Islet of Langerhans (tissue), 1 donor: ENCODE measurements around the gene ATP10A.

Source experiments
- FAIRE-seq: peaks from one replicate; lab custom pipeline; 2011; peaks lifted over from hg19 to GRCh38; lab: Jason Lieb, UNC

Gene ATP10A

DNA sequence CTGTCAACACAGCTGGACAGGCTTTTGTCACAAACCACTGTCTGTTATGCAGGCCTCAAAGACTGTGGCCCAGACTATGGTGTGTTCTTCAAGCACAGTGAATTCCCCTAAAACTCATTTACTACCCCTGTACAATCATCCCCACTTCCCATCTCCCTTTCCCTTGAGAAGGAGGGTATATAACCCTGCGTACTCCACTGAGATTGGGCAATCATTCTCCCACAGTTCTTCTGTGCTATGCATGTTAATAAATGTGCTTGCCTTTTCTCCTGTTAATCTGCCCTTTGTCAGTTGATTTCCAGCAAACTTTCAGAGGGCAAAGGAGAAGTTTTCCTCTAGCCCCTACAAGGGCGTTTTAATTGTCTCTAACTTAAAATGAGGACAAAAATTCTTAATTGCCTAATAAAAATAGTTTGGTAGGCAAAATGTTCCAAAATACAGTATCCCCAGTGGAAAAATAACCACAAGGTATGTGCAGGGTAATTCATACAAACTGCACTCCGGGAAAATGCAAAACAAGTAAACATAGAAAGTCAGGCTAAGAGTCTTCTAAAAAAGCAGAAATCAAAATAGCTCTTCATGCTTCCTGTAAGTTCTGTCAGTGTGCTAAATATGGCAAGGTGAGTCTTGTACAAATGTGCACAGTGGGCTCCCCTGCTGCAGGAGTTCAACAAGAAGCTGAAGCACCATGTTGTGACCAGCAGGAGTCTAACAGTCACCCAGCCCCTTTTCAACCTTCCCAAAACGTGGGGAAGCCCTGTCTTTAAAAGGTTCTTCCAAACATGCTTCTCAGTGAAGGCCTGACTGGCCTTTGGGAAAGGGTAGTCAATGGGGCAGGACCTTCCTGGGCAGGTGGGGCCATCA is 10.2 kb downstream of the ATP10A start:
- no peak for FAIRE-seq

DNA sequence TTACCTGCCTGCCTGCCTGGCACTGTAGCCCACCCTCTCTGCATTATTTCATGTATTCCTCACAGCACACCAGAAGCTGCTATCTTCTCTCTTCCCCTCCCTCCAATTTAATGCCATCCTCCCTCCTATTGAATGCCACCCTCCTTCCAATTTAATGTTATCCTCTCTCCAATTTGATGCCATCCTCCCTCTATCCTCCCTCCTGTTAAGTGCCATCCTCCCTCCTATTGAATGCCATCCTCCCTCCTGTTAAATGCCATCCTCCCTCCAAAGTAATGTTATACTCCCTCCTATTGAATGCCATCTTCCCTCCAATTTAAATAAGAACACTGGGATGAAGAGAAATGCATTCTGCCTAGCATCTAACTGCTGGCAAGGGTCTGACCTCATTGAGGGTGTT is 11.1 kb downstream of the ATP10A start:
- FAIRE-seq: no peak

DNA sequence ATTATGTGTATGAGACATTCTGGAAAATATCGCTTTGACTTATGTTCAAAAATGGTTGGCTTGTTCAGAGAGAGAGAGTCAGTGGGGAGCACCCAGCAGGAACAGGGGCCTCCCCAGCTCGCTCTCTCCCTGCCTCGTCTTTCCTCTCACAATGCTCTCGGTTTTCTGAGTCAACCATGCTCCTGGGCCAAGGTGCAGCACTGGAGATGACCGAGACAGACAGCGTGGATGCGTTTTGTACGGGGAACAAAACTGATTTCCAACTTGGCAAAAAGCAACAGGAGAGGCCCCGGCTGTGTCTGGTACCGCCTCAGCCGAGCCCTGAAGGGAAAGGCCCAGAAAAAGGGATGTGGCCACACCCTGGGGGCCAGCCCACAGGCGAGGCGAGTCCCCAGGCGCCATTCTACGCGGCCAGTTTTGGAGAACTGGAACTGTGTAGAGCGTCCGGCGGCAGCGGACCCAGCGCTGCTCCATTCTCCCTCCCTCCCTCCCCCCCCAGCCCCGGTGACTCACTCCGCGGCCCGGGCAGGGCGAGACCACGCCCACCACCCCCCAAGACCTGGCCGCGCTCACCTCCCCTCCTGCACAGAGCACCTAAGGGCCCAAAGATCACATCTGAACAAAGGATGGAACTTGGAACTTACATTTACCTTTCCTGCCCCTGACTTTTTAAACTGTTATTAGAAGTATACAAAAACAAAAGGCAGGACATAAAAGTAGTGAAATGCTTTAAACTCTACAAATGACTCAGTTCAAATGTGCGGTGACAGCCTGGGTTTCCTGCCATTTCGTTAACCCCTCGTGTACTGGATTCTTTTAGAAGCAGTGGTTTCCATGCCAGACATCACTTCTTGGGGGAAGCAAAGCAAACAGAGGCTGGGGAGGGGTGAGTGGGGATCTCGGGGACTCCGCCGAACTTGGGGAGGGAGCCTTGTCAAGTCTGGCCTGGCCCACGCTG is 12.7 kb downstream of the ATP10A start:
- FAIRE-seq: no peak

DNA sequence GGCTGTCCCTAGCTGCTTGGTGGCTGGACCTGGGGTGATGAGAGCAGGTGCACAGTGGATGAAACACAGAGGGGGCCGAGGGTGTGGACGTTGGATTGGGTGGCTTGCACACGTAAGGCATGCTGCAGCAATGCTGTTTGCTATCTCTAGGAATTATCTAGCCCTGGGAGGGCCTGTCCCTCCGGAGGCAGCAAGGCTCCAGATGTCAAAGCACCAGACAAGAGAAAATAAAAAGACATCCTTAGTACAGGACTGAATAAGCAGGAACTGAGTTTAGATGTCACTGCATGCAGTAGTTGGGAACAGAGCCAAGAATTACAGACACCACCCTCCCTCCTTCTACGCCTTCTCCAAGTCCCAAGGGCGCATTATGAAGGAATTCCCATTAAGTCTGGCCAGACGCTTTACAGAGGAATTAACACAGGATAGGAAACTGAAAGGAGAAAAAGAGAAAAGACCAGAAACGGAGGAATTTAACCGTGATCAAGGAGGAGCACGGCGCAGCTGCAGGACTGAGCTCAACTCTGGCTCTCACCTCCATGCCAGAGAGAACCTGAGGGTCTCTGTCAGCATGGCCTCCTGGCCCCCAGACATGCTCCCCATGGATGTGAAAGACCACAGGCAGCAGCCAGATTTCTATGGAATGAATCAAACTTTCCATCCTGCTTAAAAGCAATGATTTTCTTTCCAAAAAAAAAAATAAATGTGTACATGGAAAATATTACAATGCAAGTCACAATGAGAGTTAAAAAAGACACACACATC is 13.8 kb downstream of the ATP10A start:
- FAIRE-seq: no peak

DNA sequence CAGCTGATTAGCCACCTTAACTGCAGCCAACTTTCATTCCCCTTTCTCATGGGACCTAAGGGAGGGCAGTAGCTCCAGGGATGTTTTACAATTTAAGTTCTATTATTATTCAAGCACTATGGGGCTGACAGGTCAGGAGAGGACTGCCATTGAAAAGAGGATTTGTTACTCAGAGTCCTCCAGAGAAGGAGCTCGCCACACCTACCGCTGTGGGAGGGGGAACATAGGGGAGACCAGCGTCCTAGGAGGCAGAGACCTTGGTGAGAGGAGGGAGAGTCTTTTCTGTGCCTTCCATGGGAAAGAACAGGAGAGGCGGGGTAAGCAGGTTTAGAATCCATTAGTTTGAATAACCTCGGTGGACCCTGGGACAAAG is 14.4 kb downstream of the ATP10A start:
- no peak for FAIRE-seq

DNA sequence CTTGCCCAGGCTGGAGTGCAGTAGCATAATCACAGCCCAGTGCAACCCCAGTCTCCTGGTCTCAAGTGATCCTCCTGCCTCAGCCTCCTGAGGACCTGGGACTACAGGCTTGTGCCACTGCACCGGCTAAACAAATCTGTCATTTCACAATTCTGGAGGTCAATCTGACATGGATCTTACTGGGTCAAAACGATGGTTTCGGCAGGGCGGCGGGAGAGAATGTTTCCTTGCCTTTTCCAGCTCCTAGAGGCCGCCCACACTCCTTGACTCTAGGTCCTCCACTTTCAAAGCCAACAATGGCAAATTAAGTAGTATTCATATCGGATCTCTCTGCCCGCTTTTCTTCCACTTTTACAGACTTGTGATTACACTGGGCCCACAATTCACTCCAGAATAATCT is 14.8 kb downstream of the ATP10A start:
- FAIRE-seq: no peak

DNA sequence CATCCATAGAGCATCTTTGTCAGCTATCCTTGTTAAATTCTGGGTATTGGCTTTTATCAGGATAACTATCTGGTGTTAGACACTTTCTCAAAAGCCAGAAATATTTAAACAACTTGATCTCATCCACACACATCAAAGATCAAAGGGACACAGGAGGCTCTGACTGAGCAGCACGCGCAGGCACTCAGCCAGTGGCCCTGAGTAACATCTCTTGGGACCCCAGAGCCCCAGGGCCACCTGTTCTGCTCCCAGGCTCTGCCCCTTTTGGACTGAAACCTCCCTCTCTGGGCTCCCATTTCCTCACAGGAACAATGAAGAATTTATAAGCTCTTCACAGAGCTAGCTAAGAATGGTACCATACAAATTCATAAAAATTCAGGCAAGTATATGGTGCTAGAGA is 16.1 kb downstream of the ATP10A start:
- FAIRE-seq: no peak

DNA sequence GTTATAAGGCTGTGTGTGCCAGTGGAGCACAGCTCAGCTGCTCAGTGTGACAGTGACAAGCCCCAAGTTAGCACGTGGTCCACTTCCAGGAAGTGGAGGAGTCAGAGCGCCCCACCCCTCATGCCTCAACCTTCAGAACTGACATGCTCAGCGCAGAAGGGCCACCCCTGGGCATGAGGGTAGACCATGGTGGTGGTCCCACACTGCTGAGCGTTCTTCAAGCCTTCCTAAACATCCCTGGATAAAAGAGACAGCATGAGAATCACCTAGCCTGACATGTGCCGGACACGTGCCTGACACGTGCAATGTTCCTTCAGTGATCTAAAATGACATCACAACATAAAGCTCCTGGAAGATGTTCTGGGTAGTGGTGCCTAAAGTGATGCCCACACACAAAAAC is 16.8 kb downstream of the ATP10A start:
- FAIRE-seq: no peak

DNA sequence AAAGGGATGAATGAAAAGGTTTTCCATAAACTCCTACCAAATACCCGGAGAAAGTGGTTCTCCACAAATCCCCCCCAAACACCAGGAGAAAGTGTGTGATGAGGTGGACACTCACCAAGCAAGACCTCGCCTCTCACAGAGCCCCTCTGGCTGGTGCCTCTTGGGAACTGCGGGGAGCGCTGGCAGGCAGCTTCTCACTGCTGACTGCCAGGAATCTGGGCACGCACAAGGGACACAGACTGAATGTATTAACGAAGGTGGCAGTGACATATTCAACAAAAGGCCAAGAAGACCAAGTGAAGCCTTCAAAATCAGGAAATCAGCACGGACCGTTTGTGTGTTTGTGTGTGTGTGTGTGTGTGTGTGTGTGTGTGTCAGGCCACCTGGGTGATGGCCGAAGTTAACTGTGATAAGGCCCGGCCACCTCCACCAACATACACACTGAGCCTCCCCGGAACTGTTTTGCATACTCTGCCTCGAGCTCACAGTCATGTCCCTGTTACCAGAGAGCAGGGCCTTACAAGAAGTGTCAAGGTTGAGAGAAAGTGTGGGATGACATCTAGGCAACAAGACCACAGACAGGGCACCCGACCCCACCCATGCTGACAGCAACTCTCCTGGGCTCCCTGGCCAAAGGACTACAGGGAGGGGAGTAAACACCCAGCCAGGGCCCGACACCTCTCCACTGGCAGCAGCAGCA is 18.0 kb downstream of the ATP10A start:
- FAIRE-seq: no peak

DNA sequence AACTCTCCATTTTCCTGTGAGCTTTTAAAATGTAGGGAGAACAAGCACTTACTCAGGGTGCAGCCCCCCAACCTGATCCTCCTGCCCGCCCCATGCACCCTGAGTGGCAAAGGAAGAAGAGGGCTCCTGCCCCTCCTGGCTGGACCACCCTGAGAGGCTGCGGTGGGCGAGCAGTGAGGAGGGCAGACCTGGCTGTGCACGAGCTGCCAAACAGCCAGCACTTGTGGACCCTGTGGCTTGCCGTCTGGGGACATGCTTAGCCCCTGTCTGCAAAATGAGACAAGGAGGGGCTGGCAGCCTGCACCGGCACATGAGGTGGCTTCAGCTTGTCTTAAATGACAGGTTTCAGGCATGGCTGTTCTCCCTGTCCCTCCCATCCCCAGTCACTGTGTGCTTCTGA is 18.6 kb downstream of the ATP10A start:
- no peak for FAIRE-seq

DNA sequence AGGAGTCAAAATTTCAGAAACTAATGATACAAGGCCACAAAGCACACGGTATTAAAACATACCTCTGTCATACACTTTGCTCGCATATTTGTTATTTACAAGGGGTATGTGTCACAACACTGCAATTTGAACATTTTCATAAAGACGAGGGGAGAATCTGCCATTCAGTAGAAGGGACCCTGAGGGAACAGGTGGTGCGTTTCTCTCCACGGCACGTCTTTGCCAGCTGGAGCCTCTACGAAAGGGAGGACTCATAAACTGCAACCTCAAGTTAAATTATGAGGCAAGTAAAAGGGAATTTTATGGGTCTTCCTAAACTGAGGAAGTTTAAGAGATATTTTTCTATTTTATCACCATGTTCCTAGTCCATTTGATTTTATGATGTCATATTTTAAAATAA is 19.1 kb downstream of the ATP10A start:
- no peak for FAIRE-seq

DNA sequence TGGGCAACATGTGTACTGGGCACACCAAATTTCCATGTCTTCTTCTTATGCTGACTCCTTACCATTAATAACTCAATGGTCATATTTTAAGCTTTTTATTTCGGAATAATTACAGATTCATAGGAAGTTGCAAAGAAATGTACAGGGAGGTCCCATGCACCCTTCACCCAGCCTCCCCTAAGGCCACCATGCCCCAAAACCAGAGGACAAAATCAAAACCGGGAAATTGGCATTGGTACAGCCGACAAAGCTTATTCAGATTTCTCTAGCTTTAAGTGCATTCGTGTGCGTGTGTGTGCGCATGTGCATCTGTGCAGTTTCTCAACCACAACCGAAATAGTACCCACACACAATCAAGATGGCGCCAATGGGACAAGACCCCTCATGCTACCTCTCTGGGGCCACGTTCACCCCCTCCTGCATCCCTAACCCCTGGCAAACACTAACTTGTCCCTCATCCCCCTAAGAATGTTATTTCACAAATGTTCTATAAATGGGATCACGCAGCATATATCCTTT is 23.4 kb downstream of the ATP10A start:
- no peak for FAIRE-seq

DNA sequence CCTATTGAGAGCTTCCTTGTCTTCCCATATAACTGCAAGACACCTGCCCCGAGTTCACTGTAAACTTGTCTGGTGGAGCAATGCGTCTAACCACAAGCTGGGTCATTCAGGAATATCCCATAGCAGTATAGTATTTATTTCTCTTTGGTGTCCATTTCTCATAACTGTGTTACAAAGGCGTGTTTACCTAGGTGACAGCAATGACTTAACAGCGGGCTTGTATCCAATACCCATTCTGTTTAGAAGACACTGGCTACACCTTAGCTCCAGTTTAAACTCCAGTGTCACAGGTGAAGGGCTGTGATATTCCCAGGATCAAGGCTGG is 24.3 kb downstream of the ATP10A start:
- no peak for FAIRE-seq

DNA sequence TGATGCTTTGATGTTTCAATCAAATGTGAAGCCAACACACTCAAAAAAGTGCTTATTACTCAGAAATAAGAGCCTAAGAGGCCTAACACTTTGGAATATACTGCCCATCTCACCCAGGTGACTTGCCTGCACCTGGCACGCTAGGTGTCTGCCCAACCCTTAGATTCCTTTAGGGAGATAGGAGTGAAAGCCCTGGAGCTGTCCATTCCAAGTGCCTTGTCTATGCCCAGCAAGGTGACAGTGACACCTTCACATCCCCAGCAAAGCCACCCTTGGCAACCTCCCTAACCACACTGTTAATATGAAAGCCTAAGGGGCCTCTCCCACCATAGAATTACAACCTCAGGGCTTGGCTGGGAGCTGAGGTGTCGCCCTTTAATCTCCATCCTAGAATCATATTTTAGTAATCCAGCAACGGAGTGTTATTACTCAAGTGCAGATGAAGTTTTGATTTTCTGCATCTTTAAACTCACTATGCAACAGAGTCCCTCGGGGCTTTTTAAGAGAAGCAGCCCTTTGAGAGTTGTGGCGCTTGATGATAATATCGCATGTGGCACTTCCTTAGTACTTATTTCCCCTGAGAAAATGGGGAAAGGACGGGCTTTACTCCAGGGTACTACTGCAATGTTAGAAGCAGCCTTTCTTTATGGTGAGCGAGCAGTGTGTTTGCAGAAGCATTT is 24.8 kb downstream of the ATP10A start:
- FAIRE-seq: no peak

DNA sequence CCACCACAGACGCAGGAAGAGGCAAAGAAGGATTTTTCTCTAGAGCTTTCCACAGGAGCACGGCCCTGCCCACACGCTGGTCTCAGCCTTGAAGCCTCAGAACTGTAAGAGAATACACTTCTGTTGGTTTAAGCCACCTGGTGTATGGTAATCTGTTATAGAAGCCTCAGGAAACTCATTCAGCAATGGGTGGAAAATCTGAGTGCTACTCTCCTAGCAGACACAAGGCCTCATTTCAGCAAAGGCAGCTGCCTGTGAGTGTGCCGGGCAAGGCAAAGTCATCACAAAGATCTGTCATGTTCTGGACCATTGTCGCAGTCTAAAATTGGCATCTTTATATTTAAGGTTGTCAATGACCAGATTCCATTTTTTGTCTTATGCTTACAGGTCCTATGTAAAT is 31.0 kb downstream of the ATP10A start:
- no peak for FAIRE-seq

DNA sequence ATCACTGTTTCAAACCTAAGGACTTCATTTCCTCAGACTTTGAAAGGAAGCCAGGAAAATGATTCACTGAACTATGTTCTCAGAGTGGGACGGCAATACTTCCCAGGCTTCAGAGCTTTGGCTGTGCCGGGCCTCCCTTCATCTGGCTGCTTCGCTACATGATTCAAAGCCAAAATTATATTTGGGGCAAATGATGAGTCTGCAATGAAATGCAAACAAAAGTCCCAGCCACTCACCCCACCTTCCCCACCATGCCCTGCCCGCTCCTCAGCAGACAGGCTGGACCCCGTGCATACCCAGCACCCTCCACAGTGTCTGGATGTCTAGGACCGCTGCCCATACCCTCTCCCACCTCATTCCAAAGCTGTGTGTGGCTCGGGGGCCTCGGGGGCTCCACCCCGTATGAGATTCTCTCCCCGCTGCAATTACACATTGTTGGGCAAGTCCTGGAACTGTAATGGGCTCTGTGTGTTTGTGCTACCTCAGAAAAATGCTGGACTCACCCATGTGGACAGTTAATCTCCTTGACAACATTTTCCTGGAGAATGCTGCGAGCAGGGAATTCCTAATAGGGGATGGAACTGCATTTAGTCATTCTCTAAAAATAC is 32.2 kb downstream of the ATP10A start:
- FAIRE-seq: no peak

DNA sequence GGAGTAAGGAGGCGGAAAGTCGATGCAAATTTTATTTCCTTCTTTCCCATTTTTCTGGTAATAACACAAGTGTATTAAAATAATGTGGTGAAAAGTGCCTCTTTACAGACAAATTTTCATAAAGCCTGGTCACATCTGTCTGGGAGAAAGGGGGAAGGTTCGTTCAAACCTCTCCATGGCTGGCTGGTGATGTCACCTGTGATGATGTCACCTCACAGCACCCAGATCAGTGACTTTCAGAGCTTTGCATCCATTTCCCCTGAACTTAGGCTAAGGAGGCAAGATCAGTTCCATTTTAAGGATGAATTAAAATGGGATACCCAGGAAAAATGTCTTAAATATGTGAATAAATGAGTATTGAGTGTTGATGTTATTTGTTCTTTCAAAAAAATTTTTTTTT is 34.1 kb downstream of the ATP10A start:
- no peak for FAIRE-seq

DNA sequence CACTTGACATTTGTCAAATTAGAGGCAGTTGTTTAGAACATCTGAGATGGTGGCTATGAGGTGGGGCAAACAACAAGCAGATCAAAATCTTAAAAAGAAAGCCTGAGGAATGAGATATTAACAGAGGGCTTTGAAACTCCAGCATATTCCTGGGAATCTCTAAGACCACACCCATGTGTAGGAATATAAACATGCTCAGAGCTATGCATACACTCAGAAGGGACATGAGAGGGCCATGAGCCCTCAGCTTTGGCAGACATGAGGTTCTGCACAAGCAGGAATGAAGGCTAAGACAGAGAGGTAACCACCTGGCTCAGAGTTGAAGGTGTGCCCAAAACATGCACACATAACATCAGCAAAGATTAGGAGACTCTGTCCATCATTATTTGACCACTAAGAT is 37.9 kb downstream of the ATP10A start:
- FAIRE-seq: no peak

DNA sequence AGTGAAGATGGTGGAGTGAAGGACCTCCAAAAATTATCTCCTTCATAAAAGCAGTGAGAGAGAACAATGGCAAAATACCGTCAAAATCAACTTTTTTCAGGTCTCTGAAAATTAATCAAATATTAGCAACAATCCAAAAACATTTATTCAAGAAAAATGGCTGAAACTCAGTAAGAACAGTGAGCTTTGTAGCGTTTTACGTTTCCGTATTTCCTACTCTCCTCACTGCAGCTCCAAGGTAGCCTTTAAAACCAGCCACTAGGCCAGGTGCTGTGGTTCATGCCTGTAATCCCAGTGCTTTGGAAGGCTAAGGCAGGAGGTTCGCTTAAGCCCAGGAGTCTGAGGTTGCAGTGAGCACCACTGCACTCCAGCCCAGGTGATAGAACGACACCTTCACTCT is 38.5 kb downstream of the ATP10A start:
- FAIRE-seq: no peak

DNA sequence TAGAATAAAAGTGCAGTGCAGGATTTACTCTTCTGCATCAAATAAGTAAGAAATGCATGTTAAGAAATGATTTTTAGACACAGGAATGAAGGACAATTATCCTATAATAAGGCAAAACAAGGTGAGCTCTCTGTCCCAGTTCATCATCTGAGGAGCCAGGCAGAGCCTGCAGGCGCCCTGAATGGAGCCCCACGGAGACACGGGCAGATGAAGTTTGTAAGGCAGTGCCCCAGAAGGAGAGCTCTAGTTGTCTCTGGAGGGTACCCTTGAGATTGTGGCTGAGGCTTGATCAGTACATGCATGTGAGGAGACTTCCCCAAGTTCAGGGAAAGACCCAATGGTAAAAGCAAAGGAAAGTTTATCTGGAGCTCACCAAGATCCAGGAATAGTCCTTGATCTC is 50.3 kb downstream of the ATP10A start:
- no peak for FAIRE-seq

DNA sequence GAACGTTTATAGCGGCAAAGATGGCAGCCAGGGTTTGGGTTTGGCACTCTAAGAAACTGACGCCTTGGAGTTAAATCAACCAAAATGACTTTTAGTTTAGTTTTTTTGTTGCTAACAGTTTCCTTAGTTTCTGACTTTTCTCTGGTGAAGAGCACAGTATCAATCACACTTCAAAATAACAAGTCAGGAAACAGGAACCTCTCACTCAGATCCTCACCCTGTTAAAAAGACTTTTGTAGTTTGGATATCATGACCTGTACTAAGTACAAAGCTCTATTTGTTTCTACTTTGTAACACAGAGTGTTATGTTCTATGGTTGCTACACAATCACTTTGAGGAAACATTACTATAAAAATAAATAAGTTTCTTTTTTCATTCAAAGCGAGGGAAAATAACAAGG is 51.1 kb downstream of the ATP10A start:
- FAIRE-seq: no peak
